Stimulated activated CD8-positive, alpha-beta memory T cell treated with anti-CD3 and anti-CD28 coated beads, Interleukin-4, amount 100 ng/mL, for 24 hours (primary cell): ENCODE measurements around the gene MIA.
"Not testable (repeated sequence)": the region's sequence is repeated elsewhere in the genome, so short reads cannot be mapped to it uniquely, and the experiment has no call there.

Source experiments
- DNase-seq: peaks from one replicate; pipeline ENCODE4 v3.0.0-alpha.2; 2020; ENCODE audit warnings: low read depth

MIA gene

GRCh38 chr19:40774916-40775631 lies at the start of gene MIA:
TSS of gene MIA (plus strand) at chr19:40775521. CDS start at chr19:40775543, 22 bp downstream.
- no peak for DNase-seq

- DNase-seq = no peak
Measured at GRCh38 chr19:40726279-40726678, 49.0 kb upstream of the MIA start.

- DNase-seq = not testable (repeated sequence)
Measured at GRCh38 chr19:40730065-40730464, 45.3 kb upstream of the MIA start.

GRCh38 chr19:40732304-40732703 lies 43.0 kb upstream of the MIA start:
- not testable (repeated sequence) for DNase-seq

GRCh38 chr19:40733149-40733548 lies 42.2 kb upstream of the MIA start:
- DNase-seq = no peak

GRCh38 chr19:40735013-40735771 lies 40.1 kb upstream of the MIA start:
- no peak for DNase-seq

GRCh38 chr19:40736661-40737060 lies 38.7 kb upstream of the MIA start:
- DNase-seq = no peak

GRCh38 chr19:40737102-40737644 lies 38.1 kb upstream of the MIA start:
- DNase-seq = no peak

- DNase-seq = no peak
Measured at GRCh38 chr19:40739030-40739839, 36.1 kb upstream of the MIA start.

GRCh38 chr19:40739871-40740703 lies 35.2 kb upstream of the MIA start:
- no peak for DNase-seq

GRCh38 chr19:40740747-40741146 lies 34.6 kb upstream of the MIA start:
- no peak for DNase-seq

- DNase-seq = no peak
Measured at GRCh38 chr19:40741527-40742390, 33.6 kb upstream of the MIA start.

GRCh38 chr19:40742477-40742876 lies 32.8 kb upstream of the MIA start:
- DNase-seq = no peak

GRCh38 chr19:40742886-40743285 lies 32.4 kb upstream of the MIA start:
- no peak for DNase-seq

- DNase-seq = no peak
Measured at GRCh38 chr19:40743926-40744325, 31.4 kb upstream of the MIA start.

GRCh38 chr19:40744554-40745401 lies 30.5 kb upstream of the MIA start:
- no peak for DNase-seq

- no peak for DNase-seq
Measured at GRCh38 chr19:40745402-40745780, 29.9 kb upstream of the MIA start.

GRCh38 chr19:40747536-40747935 lies 27.8 kb upstream of the MIA start:
- DNase-seq = no peak

- DNase-seq = peak; percentile 98
Measured at GRCh38 chr19:40750058-40750873, 25.1 kb upstream of the MIA start, which contains the start of gene ACTMAP. TSS of gene ACTMAP (minus strand) at chr19:40750477. CDS start at chr19:40749803, 674 bp downstream.
